PC-3 (cell line): Measurements from ENCODE around the gene ADARB2.

Source experiments
- CTCF ChIP-seq: fragments of 300-600 bp; sonication (generic); conservative IDR thresholded peaks from 2 replicates; pipeline ENCODE4 v1.5.1; 2017; ENCODE audit warnings: antibody characterized with exemption, low read depth, mild to moderate bottlenecking, low read length
- EZH2 ChIP-seq: fragments of 300-600 bp; sonication (generic); IDR thresholded peaks from one replicate; pipeline ENCODE4 v1.6.1; 2017; ENCODE audit warnings: antibody characterized with exemption, mild to moderate bottlenecking, low read length; ENCODE audit not compliant: unreplicated experiment
- EZH2phosphoT487 ChIP-seq: fragments of 300-600 bp; sonication (generic); IDR thresholded peaks from 2 replicates; pipeline ENCODE4 v1.6.1; 2018; ENCODE audit warnings: mild to moderate bottlenecking, antibody characterized with exemption, low read length, borderline replicate concordance

- no peak for TF ChIP-seq CTCF
- no peak for TF ChIP-seq EZH2
- TF ChIP-seq EZH2phosphoT487, result no peak
These were observed 568.0 kb downstream of the ADARB2 start for GRCh38 chr10:1169186-1169885.
